Naive B cell (primary cell): Measurements from ENCODE around the gene CBR4. TPM values are rescaled to one million over a fixed set of nuclear protein-coding genes. Genes with fewer than 3 reads are reported as not detected.

Source experiments
- ATAC-seq, 2 donors: fragments of 150-1000 bp; cut with Tn5 transposase; 2 replicates each; pipeline ENCODE4 v1.10.0; 2021; ENCODE audit warnings: low read depth in 2 of 2, mild to moderate bottlenecking in 2 of 2, moderate library complexity in 2 of 2
- DNase-seq: peaks from one replicate; pipeline ENCODE4 v3.0.0; 2022
- H3K27ac Mint-ChIP-seq, 6 donors: one replicate each; pipeline ENCODE4 v1.8.0; 2020 to 2022; ENCODE audit warnings: mild to moderate bottlenecking in 6 of 6, mixed read lengths in 6 of 6, moderate library complexity in 5 of 6, inconsistent platforms in 2 of 6
- H3K27me3 Mint-ChIP-seq, 3 donors: one replicate each; pipeline ENCODE4 v1.8.0; 2021 to 2022; ENCODE audit warnings: mixed read lengths in 3 of 3, mild to moderate bottlenecking in 1 of 3
- H3K36me3 Mint-ChIP-seq, 2 donors: one replicate each; pipeline ENCODE4 v1.8.0; 2020 to 2022; ENCODE audit warnings: mixed read lengths in 2 of 2, inconsistent platforms in 1 of 2, mild to moderate bottlenecking in 1 of 2
- H3K4me1 Mint-ChIP-seq, 3 donors: one replicate each; pipeline ENCODE4 v1.8.0; 2020 to 2022; ENCODE audit warnings: mixed read lengths in 3 of 3, inconsistent platforms in 1 of 3, mild to moderate bottlenecking in 1 of 3, moderate library complexity in 1 of 3
- H3K4me3 Mint-ChIP-seq, 8 donors: one replicate each; pipeline ENCODE4 v1.8.0; 2020 to 2022; ENCODE audit warnings: mild to moderate bottlenecking in 8 of 8, mixed read lengths in 8 of 8, moderate library complexity in 8 of 8, inconsistent platforms in 2 of 8
- H3K9me3 Mint-ChIP-seq, 7 donors: one replicate each; pipeline ENCODE4 v1.8.0; 2020 to 2022; ENCODE audit warnings: mixed read lengths in 7 of 7, mild to moderate bottlenecking in 5 of 7, inconsistent platforms in 2 of 7, moderate library complexity in 1 of 7
- polyA plus RNA-seq, 6 donors: library from polyadenylated mRNA; unstranded; fragments of 300-500 nt; fragmentation: Illumina TruSeq; gene quantifications; one replicate each; pipeline ENCODE4 v1.2.3, GENCODE V29; 2021; ENCODE audit warnings: low read depth in 6 of 6

The CBR4 gene
- 10 to 100 TPM in 1 of 6 donors, 1 to 10 TPM in 4, under 1 TPM in 1; 0.14 to 10.5 (median 7.4) TPM for polyA plus RNA-seq

DNA sequence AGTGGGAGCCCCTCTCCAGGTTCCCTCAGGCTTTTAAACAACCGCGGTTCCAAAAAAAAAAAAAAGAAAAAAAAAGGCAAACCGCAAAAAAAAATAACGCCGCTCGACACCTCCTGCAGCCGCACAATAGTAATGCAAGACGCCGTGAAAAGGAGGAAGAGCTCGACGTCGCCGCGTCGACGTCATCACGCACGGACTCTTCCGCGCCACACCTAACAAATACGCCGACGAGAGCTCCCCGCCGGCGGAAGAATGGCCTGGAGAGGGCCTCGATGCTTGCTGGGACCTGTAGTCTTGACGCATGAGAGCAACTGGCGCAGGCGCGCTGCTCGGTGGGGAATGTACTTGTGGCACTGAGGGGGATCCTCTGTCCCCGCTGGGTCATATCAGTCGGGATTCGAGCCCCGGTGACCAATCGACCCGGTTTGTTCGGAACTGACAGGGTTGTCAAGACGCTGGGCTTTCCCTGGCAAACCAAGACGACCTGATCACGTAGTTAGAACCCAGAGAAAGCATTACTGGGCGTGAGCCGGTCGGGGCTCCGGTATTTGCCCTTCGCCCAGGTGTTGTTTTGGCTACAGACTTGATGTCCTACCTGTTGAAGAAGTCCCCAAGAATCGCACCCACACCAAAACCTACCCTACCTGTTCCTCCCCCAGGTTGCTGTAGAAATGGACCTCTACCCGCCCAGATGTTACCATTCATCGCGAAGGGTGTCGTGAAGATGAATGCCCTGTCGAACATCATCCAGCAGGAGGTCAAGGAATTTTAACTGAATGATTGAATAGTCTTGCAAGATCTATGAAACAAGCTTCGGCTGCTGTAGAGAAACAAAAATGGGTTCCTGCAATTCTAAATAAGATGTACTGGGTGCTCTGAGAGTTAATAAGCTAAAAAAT lies at the start of gene CBR4:
TSS of gene CBR4 (minus strand) at position 131 of the 899 bp plus-strand sequence. CDS start 166 bp downstream, outside the sequence.
- H3K4me3 Mint-ChIP-seq: peak within 1 kb of the TSS; percentile 96 to 99 (median 98)
- ATAC-seq: peak; percentile 94
- H3K4me1 Mint-ChIP-seq: peaks cover 20 to 37% (median 22%) of the 10 kb centered on the region in 3 donors
- no peaks in the 10 kb centered on the region for H3K9me3 Mint-ChIP-seq
- peak; percentile 94 for DNase-seq
- H3K27me3 Mint-ChIP-seq: peaks cover 6 to 13% (median 8%) of the 10 kb centered on the region in 3 donors
- peak within 1 kb of the TSS; percentile 95 to 99 (median 98) for H3K27ac Mint-ChIP-seq
- no peaks in the 10 kb centered on the region for H3K36me3 Mint-ChIP-seq

DNA sequence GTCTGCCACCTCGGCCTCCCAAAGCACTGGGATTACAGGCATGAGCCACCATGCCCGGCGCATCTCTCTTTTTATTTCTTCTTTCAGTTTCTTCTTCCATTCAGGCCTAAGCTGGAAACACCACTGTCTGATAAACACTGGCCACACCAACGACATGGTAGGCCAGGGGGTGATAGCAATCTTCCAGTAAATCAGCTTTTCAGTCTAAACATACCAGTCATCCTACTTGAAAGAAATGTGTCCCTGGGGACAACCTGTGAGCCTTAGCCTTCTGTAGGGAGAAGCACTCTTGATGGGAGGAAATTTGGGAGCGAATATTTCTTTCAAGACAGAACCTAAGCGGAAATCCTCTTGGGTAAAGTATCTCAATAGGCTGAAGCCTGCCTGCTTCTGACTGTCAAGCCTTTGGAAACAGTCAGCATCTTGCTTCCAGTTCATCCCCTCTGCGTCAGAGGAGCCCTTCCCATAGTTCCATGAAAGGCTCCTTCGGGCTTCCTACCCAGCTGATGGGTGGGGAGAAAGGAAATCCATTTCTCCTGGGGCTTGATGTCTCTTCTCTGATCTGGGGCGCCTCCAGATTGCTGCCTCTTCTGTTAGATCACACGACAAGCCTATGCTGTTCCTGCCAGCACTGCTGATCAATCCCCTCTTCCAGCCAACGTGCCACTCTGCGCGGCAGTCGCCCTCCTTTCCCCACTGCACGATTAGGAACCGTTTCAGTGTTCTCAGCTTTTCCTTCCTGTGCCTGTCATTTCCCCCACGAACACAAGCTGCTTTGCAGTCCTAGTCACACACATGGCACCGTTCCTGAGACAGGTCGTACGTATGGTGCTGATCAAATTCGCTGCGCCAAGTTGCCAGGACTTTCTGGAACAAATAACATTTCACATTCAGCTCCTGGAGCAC lies 49.5 kb upstream of the CBR4 start:
- Mint-ChIP-seq H3K4me1 (peaks cover 0 to 3% (median 0%) of the 10 kb centered on the region in 3 donors), H3K4me3 (peak overlapping the region in 1 of 8 donors; percentile 64), H3K9me3 (peaks cover 0 to 1% (median 0%) of the 10 kb centered on the region in 7 donors), H3K27me3 (peaks cover 0 to 9% (median 6%) of the 10 kb centered on the region in 3 donors), H3K27ac (no peak overlapping the region), H3K36me3 (no peaks in the 10 kb centered on the region)
- ATAC-seq (no peak), DNase-seq (no peak)

DNA sequence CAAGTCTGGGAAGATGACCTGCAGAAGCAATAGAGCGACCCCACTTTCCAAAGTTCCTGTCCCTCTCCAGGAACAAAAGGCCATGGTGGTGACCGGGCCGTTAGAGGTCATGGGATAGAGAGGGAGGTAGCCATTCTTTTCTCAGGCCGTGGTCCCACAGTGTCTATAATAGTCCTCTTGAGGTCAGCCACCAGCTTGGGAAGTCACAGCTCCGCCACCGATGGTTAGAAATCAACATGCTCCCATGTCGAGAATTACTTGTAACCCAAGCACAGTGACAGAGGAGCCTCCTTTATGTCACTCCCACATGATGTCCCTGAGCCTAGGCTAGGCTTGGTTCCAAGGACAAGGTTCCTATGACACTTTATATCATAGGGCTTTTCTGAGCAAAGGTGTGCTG lies 48.3 kb upstream of the CBR4 start:
- Mint-ChIP-seq H3K27me3 (peaks cover 0 to 10% (median 9%) of the 10 kb centered on the region in 3 donors), H3K9me3 (peaks cover 0 to 1% (median 0%) of the 10 kb centered on the region in 7 donors), H3K27ac (no peak overlapping the region), H3K4me1 (peaks cover 0 to 3% (median 0%) of the 10 kb centered on the region in 3 donors), H3K4me3 (no peak overlapping the region), H3K36me3 (no peaks in the 10 kb centered on the region)
- ATAC-seq (no peak), DNase-seq (no peak)

DNA sequence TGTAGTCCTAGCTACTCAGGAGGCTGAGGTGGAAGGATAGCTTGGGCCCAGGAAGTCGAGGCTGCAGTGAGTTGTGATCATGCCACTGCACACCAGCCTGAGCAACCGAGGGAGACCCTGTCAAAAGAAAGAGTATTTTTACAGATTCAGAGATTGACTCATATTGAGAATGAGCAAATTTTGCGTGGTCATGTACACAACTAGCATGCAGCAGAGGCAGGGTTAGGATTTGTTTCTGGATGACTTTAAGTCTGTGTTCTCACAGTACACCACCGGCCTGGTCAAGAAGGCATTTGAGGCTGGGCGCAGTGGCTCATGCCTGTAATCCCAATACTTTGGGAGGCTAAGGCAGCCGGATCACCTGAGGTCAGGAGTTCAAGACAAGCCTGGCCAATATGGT lies 44.8 kb upstream of the CBR4 start:
- no peak for DNase-seq
- no peak overlapping the region for H3K4me3 Mint-ChIP-seq
- no peak for ATAC-seq

DNA sequence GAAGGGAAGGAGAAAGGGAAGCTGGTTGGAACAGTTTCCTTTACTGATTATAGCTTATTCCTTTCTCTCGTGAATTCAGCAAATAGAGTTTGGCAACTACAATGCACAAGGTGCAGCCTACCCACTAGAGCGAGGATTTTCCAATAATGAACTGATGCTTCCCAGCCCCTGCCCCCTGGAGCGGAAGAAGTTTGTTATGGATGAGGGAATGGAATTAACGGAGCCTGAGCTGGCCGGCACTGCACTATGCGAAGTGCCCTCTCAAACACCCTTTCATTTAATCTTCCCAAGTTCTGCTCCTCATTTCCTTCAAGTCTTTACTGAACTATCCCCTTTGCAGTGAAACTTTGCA lies 42.5 kb upstream of the CBR4 start:
- H3K27ac Mint-ChIP-seq: no peak overlapping the region
- DNase-seq: no peak
- H3K4me1 Mint-ChIP-seq: no peaks in the 10 kb centered on the region
- H3K9me3 Mint-ChIP-seq: no peaks in the 10 kb centered on the region
- H3K4me3 Mint-ChIP-seq: no peak overlapping the region
- no peaks in the 10 kb centered on the region for H3K36me3 Mint-ChIP-seq
- H3K27me3 Mint-ChIP-seq: peaks cover 0 to 8% (median 0%) of the 10 kb centered on the region in 3 donors
- ATAC-seq: no peak

More for the DNA sequence above, 44.8 kb upstream of the CBR4 start:
- H3K36me3 Mint-ChIP-seq: no peaks in the 10 kb centered on the region
- H3K27me3 Mint-ChIP-seq: peaks cover 0 to 10% (median 3%) of the 10 kb centered on the region in 3 donors
- H3K27ac Mint-ChIP-seq: no peak overlapping the region
- peaks cover 0 to 1% (median 0%) of the 10 kb centered on the region in 7 donors for H3K9me3 Mint-ChIP-seq
- H3K4me1 Mint-ChIP-seq: peaks cover 0 to 2% (median 0%) of the 10 kb centered on the region in 3 donors

DNA sequence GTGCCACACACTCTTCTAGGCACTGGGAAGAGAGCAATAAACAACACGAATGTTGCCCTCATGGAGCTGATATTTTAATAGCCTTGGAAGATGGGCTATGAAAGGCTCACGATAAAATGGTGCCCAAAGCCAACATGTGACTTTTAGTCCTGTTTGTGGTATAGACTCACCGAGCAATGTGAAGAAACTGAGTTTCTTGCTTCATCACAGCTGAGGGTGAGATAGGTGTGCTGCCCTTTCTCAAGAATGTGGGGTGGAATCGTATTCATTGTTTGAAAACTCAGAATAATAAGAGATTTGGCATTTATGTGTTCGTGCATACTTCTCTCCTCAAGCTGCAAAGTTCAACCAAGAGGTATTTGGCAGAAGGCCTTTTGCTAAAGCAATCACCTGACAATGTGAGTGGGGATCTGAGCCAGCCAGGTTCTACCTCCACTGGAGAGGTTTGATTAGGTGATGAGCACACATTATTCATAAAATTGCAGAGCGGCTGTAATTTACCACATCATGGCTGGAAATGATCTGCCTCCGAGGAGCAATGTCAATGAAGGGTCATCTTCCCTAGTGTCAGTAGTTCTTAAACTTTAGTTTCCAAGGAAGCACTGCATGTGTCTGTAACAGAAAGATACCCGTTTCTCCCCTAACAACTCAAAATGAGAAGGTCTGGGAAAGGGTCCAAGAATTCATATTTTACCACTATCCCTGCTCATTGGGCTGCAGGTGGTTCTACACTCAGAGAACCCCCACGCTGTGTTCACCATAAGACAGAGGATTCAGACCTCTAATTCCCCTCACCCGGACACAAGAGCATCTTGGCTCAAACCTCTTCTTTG lies 41.9 kb upstream of the CBR4 start:
- H3K27ac Mint-ChIP-seq: peak overlapping the region in 2 of 6 donors; percentile 15 to 23
- H3K27me3 Mint-ChIP-seq: peaks cover 0 to 8% (median 0%) of the 10 kb centered on the region in 3 donors

DNA sequence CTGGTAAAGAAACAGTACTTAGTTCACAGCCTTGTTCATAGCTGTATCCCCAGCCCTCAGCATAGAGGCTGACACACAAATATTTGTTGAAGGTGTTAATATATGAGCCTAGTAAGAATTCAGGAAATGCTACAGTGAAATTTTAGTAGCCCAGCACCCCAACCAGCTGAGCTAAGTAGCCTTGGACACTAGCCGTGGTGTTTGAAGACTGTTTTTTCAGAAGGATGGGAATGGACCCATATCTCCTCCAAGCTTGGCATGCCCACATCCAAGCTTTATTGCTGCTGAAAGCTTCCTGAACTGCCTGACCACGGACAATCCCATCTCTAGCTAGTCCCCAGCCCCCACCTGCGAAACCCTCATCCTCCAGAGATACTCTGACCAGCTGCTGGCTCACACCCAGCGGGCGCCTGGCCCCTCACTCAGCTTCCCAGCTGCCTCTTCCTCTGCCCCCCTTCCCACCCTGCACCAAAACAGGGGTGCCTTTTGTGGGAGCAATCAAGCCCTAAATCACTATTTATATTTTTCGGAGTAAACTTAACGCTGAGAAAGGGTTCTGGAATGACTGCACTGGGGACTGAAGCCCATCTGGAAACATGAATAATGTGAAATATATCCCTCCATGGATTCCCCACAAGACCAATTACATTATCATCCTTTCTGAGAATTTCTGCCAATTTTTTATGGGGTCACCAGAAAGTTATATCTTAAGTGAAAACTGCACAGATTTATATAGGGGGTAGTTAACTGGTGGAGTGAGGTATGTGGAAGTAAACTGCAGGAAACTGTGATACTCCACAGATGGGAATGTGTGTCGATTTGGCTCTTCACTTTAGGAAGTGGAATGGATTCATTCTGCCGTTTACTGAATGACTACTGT lies 41.1 kb upstream of the CBR4 start:
- Mint-ChIP-seq H3K27ac (peak overlapping the region in 1 of 6 donors; percentile 15), H3K27me3 (peaks cover 0 to 8% (median 0%) of the 10 kb centered on the region in 3 donors), H3K36me3 (no peaks in the 10 kb centered on the region), H3K4me1 (no peaks in the 10 kb centered on the region), H3K4me3 (no peak overlapping the region), H3K9me3 (no peaks in the 10 kb centered on the region)
- ATAC-seq (no peak), DNase-seq (no peak)

More for the DNA sequence above, 41.9 kb upstream of the CBR4 start:
- no peaks in the 10 kb centered on the region for H3K4me1 Mint-ChIP-seq
- ATAC-seq: no peak
- H3K4me3 Mint-ChIP-seq: no peak overlapping the region
- no peak for DNase-seq
- no peaks in the 10 kb centered on the region for H3K9me3 Mint-ChIP-seq
- no peaks in the 10 kb centered on the region for H3K36me3 Mint-ChIP-seq

DNA sequence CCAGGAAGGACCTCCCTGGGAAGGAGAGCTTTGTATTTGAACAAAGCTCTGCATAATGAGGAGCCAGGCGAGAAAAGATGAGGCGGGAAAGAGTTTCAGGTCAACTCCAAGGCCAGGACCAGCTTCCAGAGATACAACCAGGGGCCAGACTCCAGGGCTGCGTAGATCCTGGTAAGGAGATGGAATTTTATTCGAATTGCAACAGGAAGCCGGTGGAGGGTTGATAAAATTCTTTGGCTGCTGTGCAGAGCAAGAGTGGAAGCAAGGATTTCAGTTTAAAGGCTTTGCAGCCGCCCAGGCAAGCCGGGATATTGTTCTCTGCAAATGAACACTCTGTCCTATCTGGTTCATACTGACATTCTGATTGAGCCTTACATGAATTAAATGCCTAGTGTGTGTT lies 40.2 kb upstream of the CBR4 start:
- ATAC-seq: no peak
- no peaks in the 10 kb centered on the region for H3K36me3 Mint-ChIP-seq
- no peaks in the 10 kb centered on the region for H3K4me1 Mint-ChIP-seq
- H3K27me3 Mint-ChIP-seq: peaks cover 0 to 8% (median 0%) of the 10 kb centered on the region in 3 donors
- H3K9me3 Mint-ChIP-seq: no peaks in the 10 kb centered on the region
- DNase-seq: no peak
- no peak overlapping the region for H3K4me3 Mint-ChIP-seq
- H3K27ac Mint-ChIP-seq: no peak overlapping the region

DNA sequence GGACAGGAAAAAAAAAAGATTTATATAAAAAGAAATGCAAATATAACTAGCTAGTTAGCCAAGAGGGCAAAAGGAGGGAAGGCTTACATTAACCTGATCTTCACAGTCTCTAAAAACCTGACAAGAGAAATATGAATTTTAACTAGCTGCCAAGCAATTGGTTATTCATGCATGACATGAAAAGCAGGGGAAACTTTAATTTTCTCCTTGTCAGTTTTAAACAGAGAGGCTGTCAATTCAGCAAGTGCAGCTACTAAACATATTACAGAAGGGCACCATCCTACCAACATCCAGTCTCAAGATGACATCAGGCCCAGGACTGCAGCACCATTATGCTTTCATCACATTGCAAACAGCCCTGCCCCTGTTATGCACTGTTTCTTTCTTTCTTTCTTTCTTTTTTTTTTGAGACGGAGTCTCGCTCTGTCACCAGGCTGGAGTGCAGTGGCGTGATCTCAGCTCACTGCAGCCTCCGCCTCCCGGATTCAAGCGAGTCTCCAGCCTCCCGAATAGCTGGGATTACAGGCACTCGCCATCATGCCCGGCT lies 38.9 kb upstream of the CBR4 start:
- Mint-ChIP-seq H3K4me1 (no peaks in the 10 kb centered on the region), H3K9me3 (no peaks in the 10 kb centered on the region), H3K4me3 (no peak overlapping the region), H3K27ac (no peak overlapping the region), H3K36me3 (no peaks in the 10 kb centered on the region), H3K27me3 (peaks cover 0 to 8% (median 0%) of the 10 kb centered on the region in 3 donors)
- DNase-seq (no peak), ATAC-seq (no peak)

DNA sequence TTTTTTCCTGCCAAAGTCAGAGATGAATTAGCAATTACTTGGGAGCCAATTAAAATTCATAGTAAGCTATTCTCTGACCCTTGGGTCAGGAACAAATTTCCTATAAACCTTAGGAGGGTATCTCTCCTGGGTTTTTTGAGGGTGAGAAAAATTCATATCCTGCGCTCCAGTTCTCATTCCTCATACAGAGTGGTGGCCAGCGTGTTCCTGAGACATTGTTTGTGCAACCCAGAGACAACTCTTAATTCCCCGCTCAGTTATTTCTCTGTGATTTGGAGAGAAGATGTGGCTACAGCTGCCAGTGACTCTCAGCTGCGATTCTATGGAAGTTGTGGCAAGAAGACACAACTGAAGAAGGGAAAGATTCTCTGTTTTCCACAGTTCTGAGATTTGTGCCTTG lies 37.9 kb upstream of the CBR4 start:
- no peaks in the 10 kb centered on the region for H3K36me3 Mint-ChIP-seq
- no peak overlapping the region for H3K27ac Mint-ChIP-seq
- peaks cover 0 to under 1% (median 0%) of the 10 kb centered on the region in 3 donors for H3K27me3 Mint-ChIP-seq
- H3K9me3 Mint-ChIP-seq: no peaks in the 10 kb centered on the region
- H3K4me3 Mint-ChIP-seq: no peak overlapping the region
- no peak for ATAC-seq
- H3K4me1 Mint-ChIP-seq: no peaks in the 10 kb centered on the region
- DNase-seq: no peak

DNA sequence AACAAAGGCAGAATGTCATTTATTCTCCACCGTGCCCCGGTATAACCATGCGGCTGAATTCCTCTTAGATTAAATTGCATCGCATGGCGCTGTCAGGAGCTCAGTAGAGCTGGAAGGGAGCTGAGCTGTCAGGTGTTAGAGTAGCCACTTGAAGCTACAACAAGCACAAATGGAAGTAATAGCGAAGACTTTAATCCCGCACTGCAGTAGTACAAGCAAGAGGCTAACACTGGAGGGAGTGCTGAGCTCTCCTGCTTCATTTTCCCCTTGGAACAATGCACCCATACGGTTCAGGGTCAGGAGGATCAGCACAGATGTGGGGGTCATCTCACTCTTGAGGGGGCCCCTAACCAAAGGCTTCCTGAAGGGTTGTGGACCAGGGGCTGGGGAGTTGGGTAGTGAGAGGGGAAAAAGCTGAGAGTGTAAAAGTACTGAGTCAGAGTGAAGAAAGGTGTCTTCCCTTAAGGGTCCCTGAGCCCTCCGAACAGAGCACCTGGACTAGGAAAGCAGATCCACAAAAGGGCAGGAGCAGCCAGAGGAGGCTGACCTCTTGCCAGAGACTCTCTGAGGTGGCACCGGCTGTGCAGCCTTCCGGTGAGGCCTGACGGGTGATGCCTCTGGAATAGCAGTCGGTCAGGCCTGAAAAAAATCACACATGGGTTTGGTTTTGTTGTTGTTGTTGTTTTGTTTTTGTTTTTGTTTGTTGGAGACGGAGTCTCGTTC lies 36.0 kb upstream of the CBR4 start:
- H3K36me3 Mint-ChIP-seq: no peaks in the 10 kb centered on the region
- no peaks in the 10 kb centered on the region for H3K27me3 Mint-ChIP-seq
- H3K9me3 Mint-ChIP-seq: no peaks in the 10 kb centered on the region
- H3K27ac Mint-ChIP-seq: no peak overlapping the region
- H3K4me3 Mint-ChIP-seq: no peak overlapping the region
- ATAC-seq (no peak), DNase-seq (no peak)
- no peaks in the 10 kb centered on the region for H3K4me1 Mint-ChIP-seq
